Omental fat pad (tissue), 4 donors: Measurements from ENCODE around the gene DENND2A. TPM values are rescaled to one million over a fixed set of nuclear protein-coding genes. Genes with fewer than 3 reads are reported as not detected.

Experiments
- ATAC-seq: fragments of 150-250 bp; one replicate; pipeline ENCODE4 v1.9.1; 2016; ENCODE audit warnings: mild to moderate bottlenecking, moderate library complexity; ENCODE audit not compliant: low FRiP score
- DNase-seq: peaks from one replicate; pipeline ENCODE4 v3.0.0-alpha.2; 2019; ENCODE audit warnings: low spot score
- CTCF ChIP-seq, 3 donors: fragments of 450-650 bp; IDR thresholded peaks; one replicate each; pipeline ENCODE4 v1.5.1; 2016 to 2017; ENCODE audit warnings: antibody characterized with exemption in 3 of 3, mild to moderate bottlenecking in 3 of 3, moderate library complexity in 2 of 3
- total RNA-seq, 4 donors: library from RNA; depleted of rRNA; stranded (reverse); fragments of >200 nt; gene quantifications; one replicate each; pipeline ENCODE4 v1.1.0, GENCODE V29; 2016

Gene DENND2A
- total RNA-seq, 4 donors from 2014 or later = 6.7 to 34.7 (median 15.7) TPM

DNA sequence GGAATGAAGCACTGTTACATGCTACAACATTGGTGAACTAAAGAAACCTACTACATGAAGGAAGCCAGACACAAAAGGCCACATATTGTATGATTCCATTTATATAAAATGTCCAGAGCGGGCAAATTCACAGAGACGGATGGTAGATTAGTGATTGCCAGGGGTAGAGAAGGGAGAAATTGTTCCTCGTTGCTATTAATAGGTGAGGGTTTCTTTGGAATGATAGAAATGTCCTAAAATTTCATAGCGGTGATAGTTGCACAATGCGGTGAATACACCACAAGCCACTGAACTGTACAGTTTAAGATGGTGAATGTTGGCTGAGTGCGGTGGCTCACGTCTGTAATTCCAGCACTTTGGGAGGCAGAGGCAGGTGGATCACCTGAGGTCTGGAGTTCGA is 29.0 kb downstream of the DENND2A start:
- TF ChIP-seq CTCF (IDR thresholded peaks at IDR 0.05) = no peak
- DNase-seq (no peak), ATAC-seq (no peak)

GRCh38 chr7:140610204-140611165 is 30.1 kb downstream of the DENND2A start:
- no peak for DNase-seq
- no peak for ATAC-seq
- TF ChIP-seq CTCF (IDR thresholded peaks at IDR 0.05) = no peak

GRCh38 chr7:140609646-140610045 is 31.0 kb downstream of the DENND2A start:
- DNase-seq (no peak), ATAC-seq (no peak)
- no peak for TF ChIP-seq CTCF (IDR thresholded peaks at IDR 0.05)

- TF ChIP-seq CTCF (IDR thresholded peaks at IDR 0.05) = no peak
- peak; percentile 37 for ATAC-seq
- no peak for DNase-seq
Observed at GRCh38 chr7:140607441-140607989, 33.1 kb downstream of the DENND2A start.

- no peak for DNase-seq
Observed at GRCh38 chr7:140605337-140605736, 35.3 kb downstream of the DENND2A start.

DNA sequence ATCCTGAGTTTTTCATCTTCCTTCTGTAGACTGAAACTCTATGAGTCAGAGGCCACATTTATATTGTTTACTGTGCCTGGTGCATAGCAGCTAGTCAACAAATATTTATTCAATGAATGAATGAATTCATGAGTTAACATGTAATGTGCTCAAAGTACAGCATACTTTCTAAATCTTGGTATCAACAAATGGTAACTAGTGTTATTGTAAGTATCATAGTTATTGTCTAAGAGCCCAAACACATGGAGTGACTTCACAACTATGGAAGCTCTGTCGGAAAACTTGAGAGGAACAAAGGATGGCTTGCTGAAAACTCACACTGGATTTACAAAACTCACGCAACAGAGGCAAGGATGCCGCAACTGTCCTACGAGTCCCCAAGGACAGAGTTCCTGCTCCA is 35.9 kb downstream of the DENND2A start:
- TF ChIP-seq CTCF (IDR thresholded peaks at IDR 0.05) = no peak
- ATAC-seq (no peak), DNase-seq (no peak)

More at GRCh38 chr7:140605337-140605736, 35.3 kb downstream of the DENND2A start:
- TF ChIP-seq CTCF (IDR thresholded peaks at IDR 0.05) = no peak
- ATAC-seq = no peak
